HL-60/S4 treated with phorbol 12-myristate 13-acetate at 8.2 ng/mL for 4 days and 3 days (cell line): ENCODE measurements around the gene MAT2A.
"Not testable (repeated sequence)": the region's sequence is repeated elsewhere in the genome, so short reads cannot be mapped to it uniquely, and the experiment has no call there.

Experiments
- in situ Hi-C: fragments of 300-500 bp; cut with MboI; formaldehyde crosslinking; loops from 2 replicates; pipeline ENCODE4 v1.15.0; 2022; ENCODE audit warnings: low sequenced_read_pairs

Gene MAT2A

DNA sequence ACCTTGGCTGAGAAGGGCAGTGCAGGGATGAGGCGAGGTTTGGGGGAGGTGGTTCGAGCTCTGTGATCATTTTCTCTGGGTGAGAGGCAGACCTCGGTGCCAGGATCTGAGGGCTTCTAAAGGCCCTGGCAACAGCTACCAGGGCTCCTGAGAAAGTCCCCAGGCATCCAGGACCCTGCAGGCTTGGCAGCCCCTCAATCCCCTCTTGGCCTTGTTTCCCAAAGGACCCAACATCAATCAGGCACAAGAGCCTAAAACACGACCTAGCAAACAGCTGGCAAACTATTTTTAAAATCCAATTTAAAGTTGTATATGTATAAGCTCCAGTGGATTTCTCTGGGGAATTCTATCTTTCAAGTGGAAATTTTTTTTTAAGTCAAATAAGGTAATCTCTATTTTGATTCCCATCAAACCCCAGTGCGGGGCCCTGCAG is 15.0 kb upstream of the MAT2A start:
- in situ Hi-C loops: no loop called here

DNA sequence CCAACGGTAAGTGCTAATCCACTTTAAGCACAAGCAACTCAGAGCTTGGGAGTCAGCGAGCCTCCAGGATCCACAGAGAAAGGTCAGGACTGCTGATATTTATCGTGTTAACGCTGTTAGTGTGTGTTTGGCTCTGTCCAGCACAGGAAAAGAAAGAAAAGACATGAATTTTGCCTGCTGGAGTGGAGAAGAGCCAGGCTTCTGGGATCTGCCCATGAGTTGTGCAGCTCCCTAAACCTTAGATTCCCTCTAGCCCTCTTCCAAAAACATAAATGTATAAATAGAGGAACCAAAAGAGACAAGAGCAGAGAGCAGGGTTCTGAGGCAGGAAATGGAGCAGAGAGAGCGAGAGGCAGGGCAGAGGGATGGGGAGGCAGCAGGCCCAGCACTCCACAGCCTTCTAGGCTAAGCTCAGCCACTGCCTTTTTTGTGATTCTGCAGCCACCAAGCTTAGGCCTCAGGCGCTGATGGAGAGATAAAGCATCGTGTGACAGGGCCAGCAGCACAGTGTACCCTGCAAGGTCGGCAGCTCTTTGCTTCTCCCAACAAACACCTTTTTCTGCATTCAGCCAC is 14.5 kb upstream of the MAT2A start:
- in situ Hi-C loops: no loop called here

- in situ Hi-C loops: no loop called here
Measured at GRCh38 chr2:85525029-85525428, 13.9 kb upstream of the MAT2A start.

- in situ Hi-C loops: no loop called here
Measured at GRCh38 chr2:85525567-85525966, 13.4 kb upstream of the MAT2A start.

DNA sequence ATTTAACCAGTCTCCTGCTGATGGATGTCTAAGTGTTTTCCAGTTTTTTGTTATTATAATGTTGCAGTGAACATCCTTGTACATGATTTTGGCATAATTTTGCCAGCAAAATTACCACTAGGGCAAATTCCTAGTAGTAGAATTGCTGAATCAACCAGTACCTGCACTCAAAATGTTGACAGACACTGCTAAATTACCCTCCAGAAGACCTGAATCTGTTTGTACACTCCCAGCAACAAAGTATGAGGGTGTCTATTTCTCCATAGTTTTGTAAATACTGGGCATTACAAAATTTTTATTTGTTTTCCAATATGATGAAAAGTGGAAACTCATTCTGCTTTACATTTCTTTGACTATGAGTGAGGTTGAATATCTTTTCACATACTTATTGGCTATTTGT is 11.2 kb upstream of the MAT2A start:
- in situ Hi-C loops: no loop called here

GRCh38 chr2:85528355-85528754 is 10.6 kb upstream of the MAT2A start:
- in situ Hi-C loops: no loop called here

DNA sequence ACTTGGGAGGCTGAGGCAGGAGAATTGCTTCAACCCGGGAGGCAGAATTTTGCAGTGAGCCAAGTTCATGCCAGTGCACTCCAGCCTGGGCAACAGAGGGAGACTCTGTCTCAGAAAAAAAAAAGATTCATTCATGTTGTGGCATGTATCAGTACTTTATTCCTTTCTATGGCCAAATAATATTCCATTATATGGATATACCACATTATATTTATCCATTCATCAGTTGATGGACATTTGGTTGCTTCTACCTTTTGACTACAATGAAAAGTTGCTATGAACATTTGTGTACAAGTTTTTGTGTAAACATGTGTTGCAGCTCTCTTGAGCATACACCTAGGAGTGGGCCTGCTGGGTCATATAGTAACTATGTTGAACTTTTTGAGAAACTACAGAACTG is 9.2 kb upstream of the MAT2A start:
- in situ Hi-C loops: no loop called here

- in situ Hi-C loops: no loop called here
Measured at GRCh38 chr2:85531589-85531988, 7.4 kb upstream of the MAT2A start.

- in situ Hi-C loops: no loop called here
Measured at GRCh38 chr2:85534099-85534498, 4.9 kb upstream of the MAT2A start.

- in situ Hi-C loops: no loop called here
Measured at GRCh38 chr2:85534881-85535280, 4.1 kb upstream of the MAT2A start.

DNA sequence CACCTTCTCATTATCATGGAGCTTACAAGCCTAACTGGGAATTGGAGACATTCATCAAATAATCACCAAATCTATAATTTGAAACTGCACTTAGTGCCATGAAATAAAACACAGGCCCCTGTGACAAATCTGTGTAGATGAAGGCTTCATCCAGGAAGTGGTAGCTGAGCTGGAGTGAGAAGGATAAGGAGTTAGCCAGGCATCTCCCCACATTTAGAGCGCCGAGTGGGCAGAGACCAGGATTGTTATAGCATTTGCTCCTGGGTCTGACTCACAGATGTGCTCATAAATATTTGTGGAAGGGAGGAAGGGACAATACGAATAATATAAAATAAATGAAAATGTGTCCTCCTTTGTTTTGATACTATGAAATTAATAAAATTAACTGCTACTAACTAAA is 2.5 kb upstream of the MAT2A start:
- in situ Hi-C loops: no loop called here

GRCh38 chr2:85537600-85538506 is 1.1 kb upstream of the MAT2A start:
- in situ Hi-C loops: no loop called here

DNA sequence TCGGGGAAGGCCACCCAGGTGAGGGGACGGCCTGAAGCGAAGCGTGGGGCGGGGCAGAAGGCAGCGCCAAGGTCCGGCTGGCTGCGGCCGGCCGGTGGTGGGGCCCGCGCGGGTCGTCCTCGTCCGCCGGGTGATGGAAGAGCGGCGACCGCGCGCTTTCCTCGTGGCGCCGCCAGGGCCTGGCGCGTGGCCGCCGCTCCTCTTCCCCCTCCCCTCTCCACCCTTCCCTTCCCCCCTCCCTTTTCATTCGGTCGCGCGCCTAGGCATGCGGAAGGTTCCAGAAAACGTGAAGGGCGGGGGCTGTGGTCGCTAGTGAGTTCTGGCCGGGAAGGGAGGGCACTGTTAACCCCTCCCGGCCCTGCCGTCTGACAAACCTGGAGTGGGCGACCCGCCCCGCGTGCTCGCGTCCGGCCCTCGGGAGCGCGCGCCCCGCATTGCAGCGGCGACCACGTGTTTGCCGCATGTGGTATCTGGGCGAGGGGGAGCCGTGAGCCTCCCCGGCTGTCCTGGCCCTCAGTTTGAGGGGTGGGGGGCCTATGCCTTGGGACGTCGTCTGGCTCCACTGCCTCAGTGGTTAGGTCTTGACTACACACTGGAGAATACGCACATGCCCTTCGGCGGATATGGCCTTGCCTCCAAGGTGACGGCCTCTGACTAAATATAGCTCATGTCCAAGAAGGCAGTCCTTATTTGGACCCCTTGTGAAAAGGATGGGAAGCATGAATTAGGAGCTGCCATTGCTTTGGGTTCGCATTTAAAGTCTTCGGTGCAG is 579 bp downstream of the MAT2A start:
- in situ Hi-C loops: no loop called here

GRCh38 chr2:85540133-85540648 is 1.2 kb downstream of the MAT2A start:
- in situ Hi-C loops: no loop called here

- in situ Hi-C loops: no loop called here
Measured at GRCh38 chr2:85541262-85541661, 2.3 kb downstream of the MAT2A start.

- in situ Hi-C loops: no loop called here
Measured at GRCh38 chr2:85541753-85542457, 2.9 kb downstream of the MAT2A start.

- in situ Hi-C loops: no loop called here
Measured at GRCh38 chr2:85542777-85543176, 3.8 kb downstream of the MAT2A start.

- in situ Hi-C loops: not testable (repeated sequence)
Measured at GRCh38 chr2:85544254-85544691, 5.3 kb downstream of the MAT2A start.

GRCh38 chr2:85544915-85545779 is 6.2 kb downstream of the MAT2A start:
- in situ Hi-C loops: not testable (repeated sequence)

DNA sequence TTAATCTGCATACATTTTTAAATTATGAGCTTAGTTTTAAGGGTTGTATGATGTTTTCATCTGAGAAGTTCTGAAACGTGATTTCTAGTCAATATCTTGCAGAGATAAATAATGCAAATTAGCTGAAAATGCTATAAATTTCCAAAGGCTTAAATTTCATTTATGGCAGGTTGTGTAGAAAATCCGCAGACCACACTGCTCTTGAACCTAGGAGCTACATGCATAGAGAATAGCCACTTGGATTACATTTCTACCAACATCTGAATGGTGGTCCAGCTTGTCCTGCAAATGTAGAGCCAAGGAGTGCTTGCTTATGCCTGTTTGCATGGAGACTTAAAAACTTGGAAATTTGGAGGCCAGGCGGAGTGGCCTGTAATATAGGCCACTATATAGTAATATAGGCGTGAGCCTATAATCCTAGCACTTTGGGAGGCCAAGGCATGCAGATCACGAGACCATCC is 6.8 kb downstream of the MAT2A start:
- in situ Hi-C loops: no loop called here
